HG02973 (cell line): ENCODE measurements around the gene ZNF385C.
"Not testable (repeated sequence)": the region's sequence is repeated elsewhere in the genome, so short reads cannot be mapped to it uniquely, and the experiment has no call there.

ENCODE experiments used
- ATAC-seq: cut with Tn5 transposase; IDR thresholded peaks from one replicate; pipeline ENCODE4 v1.9.1; 2021; ENCODE audit warnings: moderate library complexity; ENCODE audit not compliant: unreplicated experiment

The ZNF385C gene

DNA sequence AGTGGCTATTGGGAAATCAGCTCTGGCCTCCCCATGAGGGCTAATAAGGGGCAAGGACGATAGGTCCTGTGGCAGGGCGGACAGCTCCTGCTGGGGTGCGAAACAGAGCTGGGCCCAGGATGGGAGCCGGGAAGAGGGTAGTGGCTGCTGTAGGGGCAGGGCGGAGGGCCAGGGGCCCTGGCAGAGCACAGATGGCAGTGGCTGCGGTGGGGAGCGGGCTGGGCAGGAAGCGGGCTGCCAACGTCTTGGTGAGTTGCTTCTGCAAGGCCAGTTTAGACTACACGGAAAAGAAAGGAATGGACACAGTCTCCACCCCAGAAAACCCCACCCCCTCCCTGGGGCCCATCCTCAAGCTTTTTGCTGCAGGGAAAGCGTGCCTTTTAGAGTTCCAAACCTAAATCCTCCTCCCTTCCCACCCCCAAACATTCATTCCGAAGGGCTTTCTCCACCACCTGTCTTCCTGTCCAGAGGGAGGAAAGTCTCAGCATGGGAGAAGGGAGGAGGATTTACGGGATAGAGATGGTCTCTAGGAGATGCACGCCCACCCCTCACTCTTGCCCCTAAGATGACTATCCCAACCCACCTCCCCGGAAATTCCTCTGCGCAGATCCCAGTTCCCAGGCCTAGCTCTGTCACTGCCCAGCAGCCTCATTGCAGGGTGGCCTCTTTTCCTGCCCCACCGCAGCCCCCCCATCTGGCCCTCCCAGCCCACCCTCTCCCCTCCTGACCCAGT is 71.2 kb downstream of the ZNF385C start:
- ATAC-seq, result no peak

DNA sequence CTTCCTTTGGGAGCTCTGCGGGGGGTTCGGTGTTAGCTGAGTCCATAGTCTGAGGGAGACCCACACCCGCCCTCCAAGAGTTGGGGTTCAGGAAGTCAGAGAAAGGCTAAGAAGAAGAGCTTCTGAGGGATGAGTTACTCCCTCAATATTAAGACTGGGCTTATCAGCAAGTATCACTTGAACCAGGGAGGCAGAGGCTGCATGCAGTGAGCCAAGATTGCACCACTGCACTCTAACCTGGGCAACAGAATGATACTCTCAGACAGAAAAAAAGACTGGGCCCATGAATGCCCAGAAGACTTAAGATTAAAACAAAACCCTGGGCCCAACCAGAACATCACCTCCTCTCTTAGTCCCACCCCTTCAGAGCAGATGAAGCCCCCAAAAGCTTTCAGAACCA is 72.3 kb downstream of the ZNF385C start:
- no peak for ATAC-seq

DNA sequence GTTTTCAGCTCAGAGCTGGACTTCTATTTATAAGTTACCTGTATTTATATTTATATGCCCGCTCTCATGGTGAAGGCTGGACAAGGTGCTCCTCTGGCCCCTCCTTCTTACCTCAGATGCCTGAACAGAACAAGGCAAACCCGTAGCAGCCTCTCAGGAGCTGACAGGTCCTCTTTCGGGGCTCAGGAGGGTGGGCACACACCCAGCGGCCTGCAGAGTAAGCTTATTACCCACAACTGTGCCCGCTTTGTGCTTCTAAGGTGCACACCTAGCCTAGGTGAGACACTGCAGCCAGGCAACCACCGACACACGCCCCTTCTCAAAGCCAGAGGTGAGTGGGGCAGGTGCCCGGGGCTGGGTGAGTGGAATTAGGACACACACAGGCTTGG is 73.1 kb downstream of the ZNF385C start:
- no peak for ATAC-seq

DNA sequence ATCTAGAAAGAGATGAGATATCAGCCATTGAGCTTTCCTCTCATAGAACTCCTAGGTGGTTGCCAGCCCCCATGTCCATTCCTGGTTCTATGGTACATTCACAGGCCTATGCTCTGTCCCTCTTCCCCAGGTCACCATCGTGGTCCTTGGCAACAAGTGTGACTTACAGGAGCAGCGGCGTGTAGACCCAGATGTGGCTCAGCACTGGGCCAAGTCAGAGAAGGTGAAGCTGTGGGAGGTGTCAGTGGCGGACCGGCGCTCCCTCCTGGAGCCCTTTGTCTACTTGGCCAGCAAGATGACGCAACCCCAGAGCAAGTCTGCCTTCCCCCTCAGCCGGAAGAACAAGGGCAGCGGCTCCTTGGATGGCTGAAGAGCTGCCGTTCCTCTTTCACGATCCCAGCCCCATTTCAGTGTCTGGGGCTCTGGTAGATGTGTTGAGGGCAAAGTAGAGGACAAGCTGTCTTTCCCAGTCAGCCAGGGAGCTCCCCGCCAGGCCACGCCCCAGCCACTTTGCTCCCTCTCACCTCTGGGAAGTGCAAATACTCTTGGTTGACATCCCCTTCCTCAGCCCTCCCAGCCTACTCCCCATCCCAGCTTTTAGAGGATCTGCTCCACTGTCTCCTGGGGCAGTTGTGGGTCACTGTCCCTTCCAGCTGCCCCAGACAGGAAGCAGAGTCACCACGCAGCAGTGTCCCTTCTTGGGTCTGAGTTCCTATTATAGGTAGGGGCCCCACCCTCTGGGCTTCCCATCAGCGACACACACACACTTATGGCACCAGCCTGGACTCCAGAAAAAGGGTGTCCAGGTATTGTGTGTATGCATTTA is 74.5 kb downstream of the ZNF385C start:
- no peak for ATAC-seq

DNA sequence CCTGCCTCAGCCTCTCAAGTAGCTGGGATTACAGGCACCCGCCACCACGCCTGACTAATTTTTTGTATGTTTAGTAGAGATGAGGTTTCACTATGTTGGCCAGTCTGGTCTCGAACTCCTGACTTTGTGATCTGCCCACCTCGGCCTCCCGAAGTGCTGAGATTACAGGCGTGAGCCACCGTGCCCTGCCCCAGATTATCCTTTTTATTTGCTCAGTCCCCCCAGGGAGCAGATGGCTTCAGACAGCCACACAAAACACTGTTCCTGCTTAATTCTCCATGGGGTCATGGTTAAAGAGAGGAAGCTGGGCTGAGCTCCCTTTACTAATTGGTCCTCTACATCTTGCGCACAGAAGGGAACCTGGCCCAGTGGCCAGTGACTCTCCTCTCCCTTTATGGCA is 77.4 kb downstream of the ZNF385C start:
- ATAC-seq, result not testable (repeated sequence)

DNA sequence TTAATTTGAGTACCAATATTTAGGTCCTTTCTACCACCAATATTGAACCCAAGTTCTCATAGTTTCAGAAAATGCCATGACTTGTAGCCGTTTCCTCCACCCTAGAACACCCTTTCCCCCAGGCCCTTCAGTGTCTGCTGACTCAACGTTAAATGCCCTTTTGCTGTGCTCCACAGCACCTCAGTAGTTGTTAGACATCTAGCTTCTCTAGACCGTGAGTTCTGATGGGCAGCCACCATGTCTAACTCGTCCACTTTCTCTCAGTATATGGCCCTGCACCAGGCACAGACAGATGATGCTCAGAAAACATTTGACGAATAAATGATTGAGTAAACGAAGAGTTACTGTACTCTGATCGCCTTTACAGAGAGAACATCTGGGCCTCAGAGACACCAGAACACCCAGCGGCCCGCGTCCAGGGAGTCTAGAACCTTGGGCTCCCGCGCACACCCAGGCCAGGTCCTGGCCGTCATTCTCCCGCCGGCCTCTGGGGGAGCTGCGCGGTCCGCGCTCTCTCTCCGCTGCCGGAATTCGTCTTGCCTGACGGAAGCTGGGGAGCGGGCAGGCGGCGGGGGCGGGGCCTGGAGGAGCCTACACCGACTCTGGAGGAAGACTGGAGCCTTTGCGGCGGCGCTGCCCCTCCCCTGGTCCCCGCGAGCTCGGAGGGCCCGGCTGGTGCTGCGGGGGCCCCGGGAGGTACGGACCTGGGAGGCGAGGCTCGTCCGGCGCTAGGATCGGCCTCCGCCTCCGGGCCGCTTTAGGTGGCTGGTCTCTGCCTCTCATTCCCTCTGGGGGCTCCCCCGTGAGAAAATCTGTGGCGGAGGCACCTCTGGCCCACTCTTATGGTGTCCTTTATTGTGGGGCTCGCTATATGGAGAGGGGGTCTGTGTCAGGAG is 78.5 kb downstream of the ZNF385C start, which contains the start of gene NKIRAS2:
TSS of gene NKIRAS2 (plus strand) at position 582 of the 896 bp plus-strand sequence. CDS start 1,488 bp downstream, outside the sequence.
- peak; percentile 52 for ATAC-seq

DNA sequence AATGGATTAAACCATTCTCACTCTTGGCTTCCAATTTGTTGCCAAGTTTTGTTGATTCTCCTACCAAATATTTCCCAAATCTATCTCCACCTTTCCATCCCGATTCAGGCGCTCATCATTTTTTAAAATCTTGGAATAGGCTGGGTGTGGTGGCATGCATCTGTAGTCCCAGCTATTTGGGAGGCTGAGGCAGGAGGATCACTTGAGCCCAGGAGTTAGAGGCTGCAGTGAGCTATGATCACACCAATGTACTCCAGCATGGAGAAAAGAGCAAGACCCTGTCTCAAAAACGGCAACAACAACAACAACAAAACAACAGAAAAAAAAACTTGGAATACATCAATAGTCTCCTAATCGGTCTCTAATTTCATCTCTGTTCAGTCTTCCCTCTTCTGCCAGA is 79.3 kb downstream of the ZNF385C start:
- ATAC-seq, result no peak

DNA sequence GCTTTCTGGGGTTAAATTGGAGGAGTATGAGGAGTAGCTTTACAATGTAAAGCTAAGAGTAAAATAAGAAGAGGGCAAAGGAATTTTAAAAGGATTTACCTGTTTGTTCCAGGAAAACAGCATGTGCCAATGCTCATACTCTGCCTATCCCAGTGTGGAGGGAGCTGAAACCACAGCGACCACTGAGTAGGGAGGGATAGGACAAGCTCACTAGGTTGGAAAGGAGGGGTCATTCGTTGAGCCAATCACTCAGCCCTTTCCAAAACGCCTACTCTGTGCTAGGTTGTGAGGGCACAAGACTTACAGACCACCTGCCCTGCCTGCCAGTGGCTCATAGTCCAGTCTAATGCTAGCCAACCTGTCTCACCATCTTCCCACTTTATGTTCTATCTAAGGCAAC is 79.9 kb downstream of the ZNF385C start:
- no peak for ATAC-seq

DNA sequence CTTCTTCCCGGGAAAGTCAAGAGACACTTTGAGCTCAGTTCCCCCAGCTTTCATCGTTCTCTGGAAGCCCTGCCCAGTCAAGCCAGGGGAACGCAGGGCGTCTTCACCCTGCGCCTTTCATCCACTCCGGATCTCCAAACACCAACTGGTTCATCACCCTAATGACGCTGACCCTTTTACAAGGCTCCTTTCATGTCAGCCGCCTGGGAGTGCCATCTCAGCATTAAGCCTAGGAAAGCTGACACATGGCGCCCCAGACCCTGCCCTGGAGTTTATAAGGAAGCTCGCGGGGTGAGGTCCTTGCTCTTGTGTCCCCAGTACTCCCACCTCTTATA is 80.4 kb downstream of the ZNF385C start:
- ATAC-seq, result no peak

DNA sequence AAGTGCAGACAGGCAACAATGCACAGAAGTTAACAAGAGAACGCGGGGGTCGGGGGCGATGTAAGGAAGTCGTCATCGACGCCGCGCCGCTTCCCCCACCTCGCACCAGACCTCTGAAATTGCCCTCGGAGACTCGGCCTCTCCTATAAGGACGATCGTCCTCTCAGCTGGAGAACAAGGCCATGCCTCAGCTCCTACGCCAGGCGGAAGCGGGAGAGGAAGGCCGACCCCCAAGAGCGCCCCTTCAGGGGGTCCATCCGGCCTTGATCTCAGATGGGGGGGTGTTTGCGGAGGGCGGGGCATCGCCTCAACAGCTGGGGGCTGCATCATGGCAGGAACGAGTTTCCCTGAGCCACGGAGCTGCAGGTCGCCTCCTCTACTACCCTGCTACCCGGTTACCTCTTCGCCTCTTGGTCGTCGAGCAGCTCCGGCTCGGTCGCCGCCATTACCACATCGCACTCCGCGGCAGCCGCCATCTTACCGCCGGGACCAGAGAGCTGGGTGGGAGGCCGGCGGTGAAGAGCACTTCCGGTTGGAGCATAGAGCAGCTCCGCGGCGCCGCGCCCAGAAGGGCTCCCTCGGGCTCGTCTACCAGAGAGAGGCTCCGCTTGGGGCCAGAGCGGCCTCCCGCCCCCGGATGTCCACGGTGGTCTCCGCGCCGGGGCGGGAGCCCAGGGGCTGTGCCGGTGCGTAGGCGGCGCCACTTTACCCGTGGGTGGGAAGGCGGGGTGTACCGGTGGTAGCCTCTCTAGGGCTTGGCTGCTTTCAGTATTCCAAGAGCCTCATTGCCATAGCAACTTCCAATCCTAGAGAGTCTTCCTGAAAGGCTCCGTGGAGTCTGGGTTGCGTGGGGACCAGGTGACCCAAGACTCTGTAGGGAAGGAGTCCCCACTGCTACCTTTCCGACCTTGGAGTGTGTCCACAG is 81.1 kb downstream of the ZNF385C start, which contains the start of gene DNAJC7:
TSS of gene DNAJC7 (minus strand) at position 499 of the 925 bp plus-strand sequence. CDS start at position 476, 23 bp downstream.
- ATAC-seq, result peak; percentile 72

DNA sequence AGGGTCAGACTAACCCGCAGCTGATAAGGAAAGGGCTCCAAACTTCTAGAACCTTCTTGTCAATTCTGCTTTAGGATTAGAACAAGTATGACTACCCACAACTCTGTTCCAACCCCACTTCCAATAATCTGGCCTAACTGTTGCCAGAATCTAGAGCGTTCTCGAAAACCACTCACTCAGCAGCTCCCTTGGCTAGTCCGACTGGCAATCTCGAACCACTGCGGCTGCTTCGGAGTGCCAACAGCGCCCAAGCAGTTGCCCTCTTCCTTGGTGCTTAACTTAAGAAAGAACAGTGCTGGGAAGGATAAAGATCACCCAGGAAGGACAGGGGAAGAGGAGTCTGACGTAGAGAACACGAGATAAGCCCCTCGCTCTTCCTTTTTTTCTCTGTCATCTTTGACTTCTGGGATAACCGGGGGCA is 81.9 kb downstream of the ZNF385C start:
- no peak for ATAC-seq

DNA sequence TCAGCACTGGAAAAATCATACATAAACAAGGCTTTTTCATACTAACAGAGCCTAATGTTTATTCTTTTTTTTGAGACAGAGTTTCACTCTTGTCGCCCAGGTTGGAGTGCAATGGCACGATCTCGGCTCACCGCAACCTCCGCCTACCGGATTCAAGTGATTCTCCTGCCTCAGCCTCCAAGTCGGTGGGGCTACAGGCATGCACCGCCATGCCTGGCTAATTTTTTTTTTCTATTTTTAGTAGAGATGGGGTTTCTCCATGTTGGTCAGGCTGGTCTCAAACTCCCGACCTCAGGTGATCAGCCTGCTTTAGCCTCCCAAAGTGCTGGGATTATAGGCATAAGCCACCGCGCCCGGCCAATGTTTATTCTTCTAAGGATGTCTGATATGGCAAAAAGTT is 84.5 kb downstream of the ZNF385C start:
- not testable (repeated sequence) for ATAC-seq

DNA sequence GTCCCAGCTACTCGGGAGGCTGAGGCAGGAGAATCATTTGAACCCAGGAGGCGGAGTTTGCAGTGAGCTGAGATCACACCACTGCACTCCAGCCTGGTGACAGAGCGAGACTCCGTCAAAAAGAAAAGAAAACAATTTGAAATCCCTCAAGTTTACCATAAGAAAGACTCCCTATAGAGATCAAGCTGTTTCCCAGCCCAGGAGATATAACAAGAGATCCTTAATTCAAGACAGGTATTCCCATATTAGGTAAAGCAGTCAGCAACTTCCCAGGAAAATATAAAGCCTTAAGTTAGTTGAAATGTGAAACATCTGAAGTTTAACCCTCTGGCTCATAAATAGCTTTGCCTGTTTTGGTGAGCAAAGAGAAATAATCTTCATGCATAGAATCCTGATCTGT is 85.9 kb downstream of the ZNF385C start:
- not testable (repeated sequence) for ATAC-seq

DNA sequence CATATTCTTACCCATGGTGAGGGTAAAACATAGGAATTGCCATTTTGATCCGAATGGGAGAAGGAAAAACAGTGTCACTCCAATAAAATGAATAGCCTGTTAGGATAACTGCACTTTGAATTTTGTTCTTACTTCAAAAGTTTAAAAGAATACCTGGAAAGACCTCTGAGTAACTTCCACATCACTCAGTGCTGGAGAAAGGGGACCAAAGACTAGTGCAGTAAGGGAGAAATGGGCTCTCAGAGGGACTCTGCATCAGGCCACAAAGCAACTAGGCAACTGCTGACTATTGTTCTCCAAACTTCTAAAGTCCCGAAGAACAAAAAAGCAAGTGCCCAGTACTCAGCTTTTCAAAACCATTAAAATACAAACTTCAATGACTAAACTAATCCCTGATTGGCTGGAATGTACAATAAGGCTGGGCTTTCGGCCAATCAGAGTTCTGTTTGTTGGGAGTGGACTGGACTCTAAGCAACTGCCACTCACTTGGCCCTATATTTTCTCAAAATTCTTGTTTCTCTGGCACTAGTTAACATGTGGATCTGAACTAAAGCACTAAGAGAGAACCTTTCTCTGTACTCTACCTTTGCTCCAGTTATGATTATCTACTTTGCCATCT is 87.3 kb downstream of the ZNF385C start:
- no peak for ATAC-seq

DNA sequence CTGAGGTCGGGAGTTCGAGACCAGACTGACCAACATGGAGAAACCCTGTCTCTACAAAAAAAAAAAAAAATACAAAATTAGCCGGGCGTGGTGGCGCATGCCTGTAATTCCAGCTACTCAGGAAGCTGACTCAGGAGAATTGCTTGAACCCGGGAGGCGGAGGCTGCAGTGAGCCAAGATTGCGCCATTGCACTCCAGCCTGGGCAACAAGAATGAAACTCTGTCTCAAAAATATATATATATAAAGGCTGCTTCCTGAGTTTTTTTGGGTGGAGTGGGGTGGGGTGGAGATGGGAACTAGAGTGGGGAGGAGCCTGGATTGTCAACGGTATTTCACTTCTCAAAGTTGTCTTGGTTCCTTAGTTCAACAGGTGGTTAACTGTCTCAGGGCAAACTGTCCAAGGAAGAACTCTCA is 88.0 kb downstream of the ZNF385C start:
- not testable (repeated sequence) for ATAC-seq

DNA sequence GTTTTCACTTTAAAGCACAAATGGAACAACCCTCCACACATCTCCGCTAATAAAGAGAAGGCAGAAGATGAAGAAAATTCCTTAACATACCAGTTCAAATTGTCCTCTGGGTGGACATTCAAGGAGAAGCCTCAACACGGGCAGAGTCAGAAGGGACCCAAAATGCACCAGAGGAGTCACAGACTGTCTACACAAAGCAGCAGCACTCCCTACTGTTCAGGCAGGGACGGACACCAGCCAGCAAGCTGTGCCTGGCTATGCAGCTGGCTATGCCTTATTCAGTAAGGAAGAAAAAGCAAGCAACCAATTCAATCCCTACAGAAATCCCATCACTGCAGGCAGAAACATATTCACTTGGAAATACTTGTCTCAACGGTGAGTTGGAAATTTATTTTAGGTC is 89.1 kb downstream of the ZNF385C start:
- ATAC-seq, result no peak

DNA sequence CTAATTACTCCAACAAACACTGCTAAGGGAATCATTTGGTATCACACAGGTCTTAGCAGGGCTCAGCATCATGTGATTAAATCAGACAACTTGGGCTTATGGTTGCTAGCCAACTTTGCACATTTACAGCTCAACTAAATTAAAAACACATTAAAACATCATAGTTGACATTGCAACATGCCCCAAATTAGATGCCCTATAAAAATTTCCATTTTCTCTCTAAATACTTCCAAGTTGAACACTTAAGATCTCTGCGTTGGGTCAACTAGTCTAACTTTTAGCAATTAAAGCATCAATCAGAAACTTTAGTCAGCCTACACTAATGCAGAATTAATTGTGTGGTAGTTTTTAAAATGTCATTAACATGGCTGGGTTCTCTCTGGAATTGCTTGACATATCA is 93.1 kb downstream of the ZNF385C start:
- no peak for ATAC-seq

DNA sequence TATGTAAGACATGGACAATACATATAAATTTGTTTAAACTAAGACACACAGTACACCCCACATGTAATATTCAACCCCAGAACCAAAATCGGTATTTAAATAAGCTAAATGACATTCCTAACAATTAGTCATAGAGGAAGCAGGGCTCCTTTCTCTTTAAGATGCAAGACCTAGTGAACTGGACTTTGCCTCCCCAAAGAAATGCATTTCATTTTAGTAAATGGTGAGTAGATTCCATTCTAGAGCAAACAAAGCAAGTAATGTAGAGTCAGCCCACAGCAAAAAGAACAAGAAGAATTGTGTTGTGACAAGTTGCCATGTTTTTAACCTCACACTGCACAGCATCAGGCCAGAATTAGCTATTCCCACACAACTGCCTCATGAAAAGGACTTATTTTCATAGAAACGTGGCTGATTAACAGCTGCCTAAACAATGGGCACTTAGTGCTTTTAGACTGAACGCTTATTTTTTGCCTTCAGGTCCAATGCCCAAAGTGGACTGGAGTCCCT is 95.4 kb downstream of the ZNF385C start:
- ATAC-seq, result no peak

DNA sequence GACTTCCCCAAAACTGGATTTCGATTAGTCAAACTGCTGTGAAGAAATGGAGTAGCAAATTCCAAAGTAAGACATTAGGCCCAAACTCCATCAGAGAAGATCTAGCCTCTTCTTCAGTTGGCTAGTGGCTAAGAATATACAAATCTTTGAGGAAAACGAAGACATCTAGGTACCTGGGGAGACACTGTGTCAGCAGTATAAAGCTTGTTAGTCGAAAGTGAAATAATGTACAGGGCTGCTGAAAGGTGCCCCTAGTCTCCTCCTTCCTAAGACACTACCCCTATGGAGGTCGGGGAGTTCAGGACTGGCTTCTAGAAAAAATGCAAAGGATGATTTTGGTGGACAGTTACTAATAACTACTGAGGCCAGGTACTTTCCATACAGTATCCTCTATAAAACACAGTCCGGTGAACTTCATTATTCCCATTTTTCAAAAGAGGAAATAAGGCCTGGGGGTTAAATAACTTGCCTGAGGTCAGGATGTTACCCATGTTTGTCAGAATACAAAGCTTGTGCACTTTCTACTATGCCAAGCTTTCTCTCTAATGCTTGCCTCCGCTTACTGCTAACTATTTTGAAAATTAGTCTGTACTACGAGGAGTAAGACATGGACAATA is 96.0 kb downstream of the ZNF385C start:
- ATAC-seq, result no peak
